ES-I3 (cell line): ENCODE data around the gene BARX2.

Experiments used
- H3K36me3 ChIP-seq: 2 replicates; pipeline ENCODE4 v1.6.1; 2013; ENCODE audit warnings: mild to moderate bottlenecking, low read length, control low read depth, moderate library complexity; ENCODE audit not compliant: insufficient read depth
- H3K4me1 ChIP-seq: 2 replicates; pipeline ENCODE4 v1.6.1; 2013; ENCODE audit warnings: mild to moderate bottlenecking, control low read depth, low read length; ENCODE audit not compliant: insufficient read depth
- H3K9ac ChIP-seq: 2 replicates; pipeline ENCODE4 v1.6.1; 2013; ENCODE audit warnings: low read depth, mild to moderate bottlenecking, low read length, moderate library complexity
- H3K9me3 ChIP-seq: 2 replicates; pipeline ENCODE4 v1.6.1; 2013; ENCODE audit warnings: mild to moderate bottlenecking, low read length, moderate library complexity; ENCODE audit not compliant: control insufficient read depth, insufficient read depth

BARX2 gene

DNA sequence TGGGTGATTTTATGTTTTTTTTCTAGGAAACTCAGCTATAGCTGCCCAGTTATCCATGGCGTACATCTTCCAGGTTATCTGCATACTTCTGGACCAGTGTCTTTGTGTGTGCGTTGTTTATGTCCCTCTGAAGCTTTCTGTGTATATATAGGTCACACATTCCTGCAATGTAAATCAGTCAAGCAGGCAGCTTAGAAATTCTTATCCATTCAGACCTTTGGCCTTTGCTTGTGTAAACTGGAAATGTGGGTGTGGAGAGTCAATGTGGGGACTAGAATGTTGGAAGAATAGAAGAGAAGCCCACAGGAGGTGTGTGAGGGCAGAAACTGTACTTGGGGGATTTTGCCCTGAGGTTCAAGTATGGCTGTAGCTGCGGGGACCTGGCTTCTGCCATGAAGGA lies 51.7 kb downstream of the BARX2 start:
- Histone ChIP-seq H3K9me3 (peaks cover 8% of the 10 kb centered on the region), H3K36me3 (no peaks in the 10 kb centered on the region), H3K4me1 (no peaks in the 10 kb centered on the region), H3K9ac (no peak overlapping the region)

GRCh38 chr11:129427816-129428406 lies 52.3 kb downstream of the BARX2 start:
- H3K4me1 ChIP-seq = no peaks in the 10 kb centered on the region
- no peaks in the 10 kb centered on the region for H3K36me3 ChIP-seq
- peaks cover 8% of the 10 kb centered on the region for H3K9me3 ChIP-seq
- no peak overlapping the region for H3K9ac ChIP-seq

GRCh38 chr11:129428557-129428956 lies 52.9 kb downstream of the BARX2 start:
- H3K9me3 ChIP-seq = peaks cover 8% of the 10 kb centered on the region
- no peaks in the 10 kb centered on the region for H3K4me1 ChIP-seq

GRCh38 chr11:129434641-129435498 lies 59.2 kb downstream of the BARX2 start:
- peaks cover 8% of the 10 kb centered on the region for H3K9me3 ChIP-seq
- no peaks in the 10 kb centered on the region for H3K36me3 ChIP-seq
- H3K9ac ChIP-seq = no peak overlapping the region
- no peaks in the 10 kb centered on the region for H3K4me1 ChIP-seq

More at GRCh38 chr11:129428557-129428956, 52.9 kb downstream of the BARX2 start:
- Histone ChIP-seq H3K36me3 (no peaks in the 10 kb centered on the region), H3K9ac (no peak overlapping the region)

- Histone ChIP-seq H3K9ac (no peak overlapping the region), H3K36me3 (no peaks in the 10 kb centered on the region), H3K4me1 (peaks cover 5% of the 10 kb centered on the region; the same call in 1 of the 2 replicates), H3K9me3 (peaks cover 8% of the 10 kb centered on the region)
These were observed 60.0 kb downstream of the BARX2 start for GRCh38 chr11:129435499-129436245.

DNA sequence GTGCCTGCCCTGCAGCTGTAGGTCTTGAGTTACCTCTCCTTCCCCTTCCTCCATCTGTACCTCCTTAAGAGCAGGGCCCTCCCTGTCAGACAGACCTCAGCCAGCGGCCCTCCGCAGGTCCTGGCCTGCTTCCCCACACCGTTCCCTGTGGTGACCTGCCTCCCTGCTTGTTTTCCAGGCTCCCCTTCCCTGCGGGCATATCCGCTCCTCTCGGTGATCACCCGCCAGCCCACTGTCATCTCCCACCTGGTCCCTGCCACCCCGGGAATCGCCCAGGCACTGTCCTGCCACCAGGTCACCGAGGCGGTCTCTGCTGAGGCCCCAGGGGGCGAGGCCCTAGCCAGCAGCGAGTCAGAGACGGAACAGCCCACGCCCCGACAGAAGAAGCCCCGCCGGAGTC lies 60.9 kb downstream of the BARX2 start:
- Histone ChIP-seq H3K36me3 (no peaks in the 10 kb centered on the region), H3K9me3 (peaks cover 2% of the 10 kb centered on the region; the same call in 1 of the 2 replicates), H3K4me1 (peaks cover 10% of the 10 kb centered on the region; the same call in 1 of the 2 replicates), H3K9ac (no peak overlapping the region)

DNA sequence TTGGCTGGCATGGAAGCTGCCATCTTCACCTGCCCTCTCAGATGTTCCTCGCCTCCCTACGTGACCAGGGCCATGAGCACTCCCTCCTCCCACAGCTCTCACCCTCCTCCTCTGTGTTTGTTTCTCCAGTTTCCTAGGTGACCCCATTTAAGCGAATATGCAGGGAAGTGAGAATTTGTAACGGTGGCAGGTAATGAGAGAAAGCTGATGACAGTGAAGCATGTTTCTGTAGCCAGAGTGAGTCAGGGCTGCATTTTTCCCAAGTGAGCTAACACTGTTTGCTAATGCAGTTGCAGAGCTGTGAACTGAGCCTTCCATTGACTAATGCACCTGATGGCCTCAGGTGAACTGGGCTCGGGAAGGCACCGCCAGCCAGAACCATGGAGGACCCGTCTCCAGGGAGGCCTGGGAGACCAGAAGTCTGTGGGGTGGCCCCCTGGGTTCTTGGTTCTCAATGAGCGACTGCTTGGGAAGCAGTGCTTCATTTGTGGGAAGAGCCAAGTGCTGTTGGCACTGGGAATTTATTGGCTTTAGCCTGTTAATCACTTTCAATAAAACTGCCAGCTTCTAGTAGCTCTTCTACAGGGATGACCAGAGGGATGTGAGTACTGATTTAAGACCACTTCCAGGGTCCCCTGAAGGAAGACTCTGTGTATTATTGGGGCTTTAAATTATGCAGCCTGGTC lies 64.5 kb downstream of the BARX2 start:
- no peaks in the 10 kb centered on the region for H3K9me3 ChIP-seq
- peaks cover 10% of the 10 kb centered on the region; the same call in 1 of the 2 replicates for H3K4me1 ChIP-seq
- no peaks in the 10 kb centered on the region for H3K36me3 ChIP-seq
- H3K9ac ChIP-seq = no peak overlapping the region

DNA sequence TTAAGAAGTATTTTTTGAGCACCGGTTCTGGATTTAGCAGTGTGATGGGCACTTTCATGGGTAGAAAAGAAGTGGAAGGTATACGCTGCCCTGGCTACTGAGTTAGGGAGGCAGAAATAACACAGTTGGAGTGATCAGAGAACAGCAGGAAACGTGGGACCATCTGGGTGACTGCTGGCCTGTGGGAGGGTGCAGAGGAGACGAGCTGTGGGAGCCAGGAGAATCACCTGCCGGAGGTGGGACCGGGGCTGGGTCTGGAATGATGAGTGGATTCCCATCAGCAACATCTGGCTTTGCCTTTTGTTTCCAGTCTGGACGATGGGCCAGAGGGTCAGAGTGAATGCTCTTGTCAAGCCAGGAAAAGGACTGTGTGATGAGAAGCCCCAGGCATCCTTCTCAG lies 66.5 kb downstream of the BARX2 start:
- no peaks in the 10 kb centered on the region for H3K9me3 ChIP-seq
- peaks cover 14% of the 10 kb centered on the region; the same call in 1 of the 2 replicates for H3K4me1 ChIP-seq
- H3K9ac ChIP-seq = no peak overlapping the region
- H3K36me3 ChIP-seq = no peaks in the 10 kb centered on the region

- Histone ChIP-seq H3K9ac (no peak overlapping the region), H3K36me3 (no peaks in the 10 kb centered on the region), H3K4me1 (peaks cover 14% of the 10 kb centered on the region; the same call in 1 of the 2 replicates), H3K9me3 (no peaks in the 10 kb centered on the region)
These were observed 67.6 kb downstream of the BARX2 start for GRCh38 chr11:129443276-129443675.

- no peak overlapping the region for H3K9ac ChIP-seq
- no peaks in the 10 kb centered on the region for H3K9me3 ChIP-seq
- H3K4me1 ChIP-seq = peaks cover 14% of the 10 kb centered on the region; the same call in 1 of the 2 replicates
- no peaks in the 10 kb centered on the region for H3K36me3 ChIP-seq
These were observed 68.6 kb downstream of the BARX2 start for GRCh38 chr11:129444274-129444673.

DNA sequence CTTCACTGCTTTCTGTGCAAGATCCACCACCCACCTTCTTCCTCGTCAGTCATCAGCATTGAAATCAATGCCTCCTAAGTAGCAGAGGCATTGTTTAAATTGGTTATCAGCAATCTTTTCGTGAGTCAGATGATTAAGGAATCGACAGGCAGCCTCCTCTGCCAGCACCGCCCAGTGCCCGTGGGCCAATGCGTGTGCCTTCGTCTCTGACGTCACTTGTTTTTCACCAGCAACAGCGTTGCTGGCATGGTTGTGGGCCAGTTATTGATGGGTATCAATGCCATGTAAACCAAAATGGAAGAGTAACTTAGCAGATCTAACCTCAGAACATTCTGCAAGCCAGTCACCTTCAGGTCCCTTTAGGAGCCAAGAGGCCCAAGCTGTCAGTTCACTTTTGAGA lies 69.6 kb downstream of the BARX2 start:
- no peaks in the 10 kb centered on the region for H3K36me3 ChIP-seq
- no peaks in the 10 kb centered on the region for H3K9me3 ChIP-seq
- H3K9ac ChIP-seq = no peak overlapping the region
- H3K4me1 ChIP-seq = peaks cover 13% of the 10 kb centered on the region; the same call in 1 of the 2 replicates

DNA sequence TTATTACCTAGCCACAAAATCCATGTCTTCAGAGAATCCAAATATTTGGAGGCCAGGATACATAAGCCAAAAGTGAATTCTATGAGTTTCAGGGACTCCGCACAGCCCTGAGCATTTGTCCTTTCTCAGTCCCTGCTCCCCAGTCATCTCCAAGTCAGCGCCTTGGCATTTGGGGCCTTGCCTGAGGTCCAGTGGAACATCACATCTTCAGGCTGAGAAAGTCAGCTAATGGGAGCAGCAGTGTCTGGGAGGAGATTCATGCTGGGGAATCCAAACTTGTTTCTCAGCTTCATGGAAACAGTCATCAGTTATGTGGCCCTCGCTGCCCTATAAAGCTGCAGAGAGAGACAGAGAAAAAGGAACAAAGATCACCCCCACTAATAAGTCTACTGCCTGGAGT lies 70.9 kb downstream of the BARX2 start:
- H3K4me1 ChIP-seq = 0 out of 2 replicates have a peak, but pooled peaks cover 4% of the 10 kb centered on the region
- H3K36me3 ChIP-seq = no peaks in the 10 kb centered on the region
- H3K9me3 ChIP-seq = no peaks in the 10 kb centered on the region
- H3K9ac ChIP-seq = no peak overlapping the region

- H3K9me3 ChIP-seq = no peaks in the 10 kb centered on the region
- H3K9ac ChIP-seq = no peak overlapping the region
- H3K4me1 ChIP-seq = 0 out of 2 replicates have a peak, but pooled peaks cover 4% of the 10 kb centered on the region
- H3K36me3 ChIP-seq = no peaks in the 10 kb centered on the region
These were observed 72.1 kb downstream of the BARX2 start for GRCh38 chr11:129447654-129448239.

- peaks cover 22% of the 10 kb centered on the region for H3K4me1 ChIP-seq
- no peak overlapping the region for H3K9ac ChIP-seq
- H3K9me3 ChIP-seq = no peaks in the 10 kb centered on the region
- H3K36me3 ChIP-seq = no peaks in the 10 kb centered on the region
These were observed 75.9 kb downstream of the BARX2 start for GRCh38 chr11:129451524-129451923.
